ENCODE measurements around the gene SIDT2. TPM values are rescaled to one million over a fixed set of nuclear protein-coding genes. Genes with fewer than 3 reads are reported as not detected.

Gene SIDT2
- total RNA-seq, 1 experiment from 2014 or later, result 47.6 TPM

GRCh38 chr11:117229931-117230285, 51.4 kb downstream of the SIDT2 start:
- no peak for TF ChIP-seq REST (IDR thresholded peaks at IDR 0.05; ENCODE audit: insufficient read depth in 1 of 2, low read depth in 2 of 2, low read length in 1 of 2)
- no peak for TF ChIP-seq SIN3A (IDR thresholded peaks at IDR 0.05; ENCODE audit: borderline replicate concordance, insufficient read depth, low read depth, low read length)
- no peak for TF ChIP-seq POLR2AphosphoS5 (IDR thresholded peaks at IDR 0.05; ENCODE audit: low read depth, low read length)
- TF ChIP-seq TCF7L2 (IDR thresholded peaks at IDR 0.05; ENCODE audit: low read depth, low read length), result no peak
- no peak for TF ChIP-seq CTCF (IDR thresholded peaks at IDR 0.05)
- POLR2A ChIA-PET, result no interaction called here
- Histone ChIP-seq H3K9me3 (ENCODE audit: control insufficient read depth, insufficient read depth, low read depth, low read length) (no peaks in the 10 kb centered on the region), H3K27me3 (ENCODE audit: control insufficient read depth, insufficient read depth, low read length) (no peaks in the 10 kb centered on the region), H3K36me3 (ENCODE audit: control insufficient read depth, insufficient read depth, low read length) (peaks cover 3% of the 10 kb centered on the region), H3K4me3 (ENCODE audit: low read depth in 2 of 2, low read length in 2 of 2) (no peak overlapping the region), H3K4me1 (ENCODE audit: control insufficient read depth, insufficient read depth, low read length) (peaks cover 25% of the 10 kb centered on the region), H3K27ac (ENCODE audit: low read length) (no peak overlapping the region)
- TSS peak; percentile 54 for BruUV-seq (replicated peaks)
- in situ Hi-C loops (cut with HindIII; ENCODE audit: low pct_unique_long_range_greater_than_20kb, low sequenced_read_pairs), result no loop called here
- ATAC-seq (no peak), DNase-seq (ENCODE audit: low read depth, low spot score) (no peak)
- intact Hi-C loops (cut with micrococcal nuclease; ENCODE audit: unreplicated experiment), result loop anchor here (10.0 kb wide), 2 partner anchors 55 to 345 kb away; partner anchors contain the start of gene SIDT2
- CTCF ChIA-PET, result no interaction called here

- no peak for TF ChIP-seq TCF7L2 (IDR thresholded peaks at IDR 0.05; ENCODE audit: low read depth, low read length)
- no peak for TF ChIP-seq POLR2AphosphoS5 (IDR thresholded peaks at IDR 0.05; ENCODE audit: low read depth, low read length)
- no peak for TF ChIP-seq SIN3A (IDR thresholded peaks at IDR 0.05; ENCODE audit: borderline replicate concordance, insufficient read depth, low read depth, low read length)
- no peak for TF ChIP-seq CTCF (IDR thresholded peaks at IDR 0.05)
- TF ChIP-seq REST (IDR thresholded peaks at IDR 0.05; ENCODE audit: insufficient read depth in 1 of 2, low read depth in 2 of 2, low read length in 1 of 2), result no peak
- no TSS peak for BruUV-seq (replicated peaks)
- ChIA-PET POLR2A (no interaction called here), CTCF (interaction anchor here (0.6 kb wide), 2 partner anchors 68 to 350 kb away, joined by 3 read pairs; no protein-coding TSS in a partner anchor)
- Histone ChIP-seq H3K9me3 (ENCODE audit: control insufficient read depth, insufficient read depth, low read depth, low read length) (no peaks in the 10 kb centered on the region), H3K36me3 (ENCODE audit: control insufficient read depth, insufficient read depth, low read length) (peaks cover 3% of the 10 kb centered on the region), H3K27me3 (ENCODE audit: control insufficient read depth, insufficient read depth, low read length) (no peaks in the 10 kb centered on the region), H3K4me3 (ENCODE audit: low read depth in 2 of 2, low read length in 2 of 2) (peak overlapping the region; percentile 89 to 100), H3K27ac (ENCODE audit: low read length) (peak overlapping the region; percentile 0), H3K4me1 (ENCODE audit: control insufficient read depth, insufficient read depth, low read length) (peaks cover 25% of the 10 kb centered on the region)
- in situ Hi-C loops (cut with HindIII; ENCODE audit: low pct_unique_long_range_greater_than_20kb, low sequenced_read_pairs), result no loop called here
- DNase-seq (ENCODE audit: low read depth, low spot score), result no peak
- intact Hi-C loops (cut with micrococcal nuclease; ENCODE audit: unreplicated experiment), result no loop called here
- ATAC-seq, result no peak
Measured at GRCh38 chr11:117230286-117230961, 51.9 kb downstream of the SIDT2 start.

Measured in Panc1 (cell line).